Measurements from ENCODE around the gene TTLL1.

DNA sequence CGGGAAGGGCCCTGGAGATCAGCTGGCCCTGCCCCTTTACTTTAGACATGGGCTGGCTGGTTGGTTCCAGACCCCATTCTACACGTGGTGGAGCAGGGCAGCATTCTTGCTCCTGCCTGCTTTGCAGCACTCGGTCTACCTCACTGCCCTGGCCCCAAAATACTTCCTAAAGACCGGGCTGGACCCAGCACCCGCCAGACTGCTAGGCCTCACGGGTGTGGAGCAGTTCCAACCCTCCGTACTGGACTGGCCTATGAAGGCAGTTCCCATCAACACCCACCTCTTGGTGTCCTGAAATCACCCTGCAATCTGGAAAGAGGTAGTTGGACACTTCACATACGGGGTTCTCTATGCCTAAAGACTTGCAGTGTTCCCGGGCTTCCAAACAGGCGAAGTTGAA, 47.6 kb upstream of the TTLL1 start:
- TF ChIP-seq, protein P1, sequence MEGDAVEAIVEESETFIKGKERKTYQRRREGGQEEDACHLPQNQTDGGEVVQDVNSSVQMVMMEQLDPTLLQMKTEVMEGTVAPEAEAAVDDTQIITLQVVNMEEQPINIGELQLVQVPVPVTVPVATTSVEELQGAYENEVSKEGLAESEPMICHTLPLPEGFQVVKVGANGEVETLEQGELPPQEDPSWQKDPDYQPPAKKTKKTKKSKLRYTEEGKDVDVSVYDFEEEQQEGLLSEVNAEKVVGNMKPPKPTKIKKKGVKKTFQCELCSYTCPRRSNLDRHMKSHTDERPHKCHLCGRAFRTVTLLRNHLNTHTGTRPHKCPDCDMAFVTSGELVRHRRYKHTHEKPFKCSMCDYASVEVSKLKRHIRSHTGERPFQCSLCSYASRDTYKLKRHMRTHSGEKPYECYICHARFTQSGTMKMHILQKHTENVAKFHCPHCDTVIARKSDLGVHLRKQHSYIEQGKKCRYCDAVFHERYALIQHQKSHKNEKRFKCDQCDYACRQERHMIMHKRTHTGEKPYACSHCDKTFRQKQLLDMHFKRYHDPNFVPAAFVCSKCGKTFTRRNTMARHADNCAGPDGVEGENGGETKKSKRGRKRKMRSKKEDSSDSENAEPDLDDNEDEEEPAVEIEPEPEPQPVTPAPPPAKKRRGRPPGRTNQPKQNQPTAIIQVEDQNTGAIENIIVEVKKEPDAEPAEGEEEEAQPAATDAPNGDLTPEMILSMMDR (IDR thresholded peaks at IDR 0.05) = no peak
- TF ChIP-seq POLR2A (IDR thresholded peaks at IDR 0.05) = no peak
